ENCODE measurements around the gene METTL1. TPM values are rescaled to one million over a fixed set of nuclear protein-coding genes. Genes with fewer than 3 reads are reported as not detected.
"Not testable (repeated sequence)": the region's sequence is repeated elsewhere in the genome, so short reads cannot be mapped to it uniquely, and the experiment has no call there.

Gene METTL1
- total and polyA plus RNA-seq, 2 donors, result 4.9 to 16.1 TPM

GRCh38 chr12:57782243-57782607, 10.3 kb upstream of the METTL1 start:
- Histone ChIP-seq H3K4me1 (ENCODE audit: insufficient read depth) (no peaks in the 10 kb centered on the region), H3K27ac (ENCODE audit: low read depth) (no peak overlapping the region), H3K36me3 (ENCODE audit: insufficient read depth) (peaks cover 5% of the 10 kb centered on the region), H3K4me3 (ENCODE audit: low read depth, low read length) (no peak overlapping the region)
- DNase-seq (ENCODE audit: extremely low spot score), result no peak
- whole genome bisulfite sequencing, result 22% methylated on average over 4 of the region's 4 CpGs

GRCh38 chr12:57781801-57782200, 9.9 kb upstream of the METTL1 start:
- H3K36me3 ChIP-seq (ENCODE audit: insufficient read depth), result peaks cover 5% of the 10 kb centered on the region
- H3K4me3 ChIP-seq (ENCODE audit: low read depth, low read length), result no peak overlapping the region
- H3K27ac ChIP-seq (ENCODE audit: low read depth), result no peak overlapping the region
- no peaks in the 10 kb centered on the region for H3K4me1 ChIP-seq (ENCODE audit: insufficient read depth)
- DNase-seq (ENCODE audit: extremely low spot score), result no peak
- WGBS, result 69% methylated on average over 2 of the region's 2 CpGs

GRCh38 chr12:57781244-57781643, 9.3 kb upstream of the METTL1 start:
- H3K4me3 ChIP-seq (ENCODE audit: low read depth, low read length), result no peak overlapping the region
- peaks cover 3% of the 10 kb centered on the region for H3K36me3 ChIP-seq (ENCODE audit: insufficient read depth)
- 94% methylated on average over 3 of the region's 3 CpGs for WGBS

GRCh38 chr12:57780284-57780897, 8.5 kb upstream of the METTL1 start:
- no peak overlapping the region for H3K4me3 ChIP-seq (ENCODE audit: low read depth, low read length)
- WGBS, result 91% methylated on average over 4 of the region's 4 CpGs
- no peaks in the 10 kb centered on the region for H3K4me1 ChIP-seq (ENCODE audit: insufficient read depth)
- DNase-seq (ENCODE audit: extremely low spot score), result no peak
- H3K27ac ChIP-seq (ENCODE audit: low read depth), result no peak overlapping the region
- H3K36me3 ChIP-seq (ENCODE audit: insufficient read depth), result no peaks in the 10 kb centered on the region

More at GRCh38 chr12:57781244-57781643, 9.3 kb upstream of the METTL1 start:
- Histone ChIP-seq H3K4me1 (ENCODE audit: insufficient read depth) (no peaks in the 10 kb centered on the region), H3K27ac (ENCODE audit: low read depth) (no peak overlapping the region)
- no peak for DNase-seq (ENCODE audit: extremely low spot score)

GRCh38 chr12:57779736-57780135, 7.8 kb upstream of the METTL1 start:
- H3K27ac ChIP-seq (ENCODE audit: low read depth), result no peak overlapping the region
- H3K36me3 ChIP-seq (ENCODE audit: insufficient read depth), result no peaks in the 10 kb centered on the region
- no peak overlapping the region for H3K4me3 ChIP-seq (ENCODE audit: low read depth, low read length)
- no peak for DNase-seq (ENCODE audit: extremely low spot score)
- no peaks in the 10 kb centered on the region for H3K4me1 ChIP-seq (ENCODE audit: insufficient read depth)
- WGBS, result 64% methylated on average over 1 of the region's 1 CpG

- Histone ChIP-seq H3K4me3 (ENCODE audit: low read depth, low read length) (no peak overlapping the region), H3K27ac (ENCODE audit: low read depth) (no peak overlapping the region), H3K36me3 (ENCODE audit: insufficient read depth) (no peaks in the 10 kb centered on the region), H3K4me1 (ENCODE audit: insufficient read depth) (no peaks in the 10 kb centered on the region)
- WGBS, result 94% methylated on average over 7 of the region's 7 CpGs
- DNase-seq (ENCODE audit: extremely low spot score), result no peak
Measured at GRCh38 chr12:57777911-57778310, 6.0 kb upstream of the METTL1 start.

GRCh38 chr12:57777367-57777766, 5.5 kb upstream of the METTL1 start:
- no peak overlapping the region for H3K4me3 ChIP-seq (ENCODE audit: low read depth, low read length)
- H3K36me3 ChIP-seq (ENCODE audit: insufficient read depth), result no peaks in the 10 kb centered on the region
- 90% methylated on average over 7 of the region's 7 CpGs for WGBS
- no peak for DNase-seq (ENCODE audit: extremely low spot score)
- H3K27ac ChIP-seq (ENCODE audit: low read depth), result no peak overlapping the region
- H3K4me1 ChIP-seq (ENCODE audit: insufficient read depth), result no peaks in the 10 kb centered on the region

- Histone ChIP-seq H3K4me3 (ENCODE audit: low read depth, low read length) (no peak overlapping the region), H3K36me3 (ENCODE audit: insufficient read depth) (no peaks in the 10 kb centered on the region), H3K4me1 (ENCODE audit: insufficient read depth) (no peaks in the 10 kb centered on the region), H3K27ac (ENCODE audit: low read depth) (no peak overlapping the region)
- WGBS, result 94% methylated on average over 2 of the region's 2 CpGs
- no peak for DNase-seq (ENCODE audit: extremely low spot score)
Measured at GRCh38 chr12:57776247-57776587, 4.3 kb upstream of the METTL1 start.

- Histone ChIP-seq H3K27ac (ENCODE audit: low read depth) (no peak overlapping the region), H3K4me3 (ENCODE audit: low read depth, low read length) (no peak overlapping the region), H3K4me1 (ENCODE audit: insufficient read depth) (no peaks in the 10 kb centered on the region), H3K36me3 (ENCODE audit: insufficient read depth) (no peaks in the 10 kb centered on the region)
- DNase-seq (ENCODE audit: extremely low spot score), result no peak
- WGBS, result 83% methylated on average over 4 of the region's 4 CpGs
Measured at GRCh38 chr12:57775563-57776246, 3.8 kb upstream of the METTL1 start.

- 70% methylated on average over 3 of the region's 3 CpGs for WGBS
- no peak overlapping the region for H3K27ac ChIP-seq (ENCODE audit: low read depth)
- H3K4me1 ChIP-seq (ENCODE audit: insufficient read depth), result no peaks in the 10 kb centered on the region
- no peaks in the 10 kb centered on the region for H3K36me3 ChIP-seq (ENCODE audit: insufficient read depth)
- H3K4me3 ChIP-seq (ENCODE audit: low read depth, low read length), result no peak overlapping the region
- DNase-seq (ENCODE audit: extremely low spot score), result no peak
Measured at GRCh38 chr12:57775044-57775443, 3.1 kb upstream of the METTL1 start.

GRCh38 chr12:57774634-57775033, 2.7 kb upstream of the METTL1 start:
- H3K27ac ChIP-seq (ENCODE audit: low read depth); H3K4me1 ChIP-seq (ENCODE audit: insufficient read depth); H3K36me3 ChIP-seq (ENCODE audit: insufficient read depth); DNase-seq (ENCODE audit: extremely low spot score); H3K4me3 ChIP-seq (ENCODE audit: low read depth, low read length): not testable (repeated sequence)
- 93% methylated on average over 11 of the region's 11 CpGs for WGBS

- no peaks in the 10 kb centered on the region for H3K4me1 ChIP-seq (ENCODE audit: insufficient read depth)
- DNase-seq (ENCODE audit: extremely low spot score), result no peak
- H3K27ac ChIP-seq (ENCODE audit: low read depth), result peak within 1 kb of the TSS; percentile 88
- no peaks in the 10 kb centered on the region for H3K36me3 ChIP-seq (ENCODE audit: insufficient read depth)
- H3K4me3 ChIP-seq (ENCODE audit: low read depth, low read length), result peak within 1 kb of the TSS; percentile 65
- WGBS, result 1% methylated on average over 67 of the region's 67 CpGs
Measured at GRCh38 chr12:57772429-57773322, 771 bp upstream of the METTL1 start, which contains the start of gene EEF1AKMT3. Gene EEF1AKMT3 (plus strand): TSS chr12:57772614. CDS start chr12:57772725, 111 bp downstream.

GRCh38 chr12:57771236-57771872, 551 bp downstream of the METTL1 start:
- peak overlapping the region; percentile 65 for H3K4me3 ChIP-seq (ENCODE audit: low read depth, low read length)
- no peaks in the 10 kb centered on the region for H3K36me3 ChIP-seq (ENCODE audit: insufficient read depth)
- H3K4me1 ChIP-seq (ENCODE audit: insufficient read depth), result no peaks in the 10 kb centered on the region
- peak overlapping the region; percentile 88 for H3K27ac ChIP-seq (ENCODE audit: low read depth)
- 2% methylated on average over 16 of the region's 16 CpGs for WGBS
- peak; percentile 89 for DNase-seq (ENCODE audit: extremely low spot score)
